ENCODE data around the gene CDC6.

CDC6 gene

GRCh38 chr17:40343219-40344119 lies 55.8 kb downstream of the CDC6 start:
- peak overlapping the region; percentile 62 for H3K4me3 ChIP-seq (ENCODE audit: low read depth, low read length)
- no peak for TF ChIP-seq CTCF (IDR thresholded peaks at IDR 0.05; ENCODE audit: insufficient read depth, low read length, missing control alignments)
- POLR2A ChIA-PET: interaction anchor here (1.3 kb wide), 1 partner anchor 41 kb away, joined by 3 read pairs; no protein-coding TSS in a partner anchor
- CTCF ChIA-PET: interaction anchor here (0.6 to 23.6 kb wide), 7 partner anchors 11 to 124 kb away, joined by 3 to 649 read pairs (median 9); partner anchors contain the start of genes RARA and WIPF2
- no peak for DNase-seq (ENCODE audit: low read depth, low spot score)

- POLR2A ChIA-PET: interaction anchor here (0.6 to 1.3 kb wide), 3 partner anchors 11 to 60 kb away, joined by 3 read pairs; no protein-coding TSS in a partner anchor
- CTCF ChIA-PET: interaction anchor here (0.6 to 23.6 kb wide), 6 partner anchors 10 to 125 kb away, joined by 3 to 649 read pairs (median 14); partner anchors contain the start of genes RARA and WIPF2
- TF ChIP-seq CTCF (IDR thresholded peaks at IDR 0.05; ENCODE audit: insufficient read depth, low read length, missing control alignments): no peak
- no peak for DNase-seq (ENCODE audit: low read depth, low spot score)
- H3K4me3 ChIP-seq (ENCODE audit: low read depth, low read length): peak overlapping the region; percentile 47
Observed at GRCh38 chr17:40344421-40345160, 56.9 kb downstream of the CDC6 start.

- CTCF ChIA-PET: interaction anchor here (0.7 to 23.6 kb wide), 8 partner anchors 9 to 215 kb away, joined by 3 to 649 read pairs (median 8); partner anchors contain the start of genes RARA and WIPF2
- no peak for DNase-seq (ENCODE audit: low read depth, low spot score)
- TF ChIP-seq CTCF (IDR thresholded peaks at IDR 0.05; ENCODE audit: insufficient read depth, low read length, missing control alignments): no peak
- POLR2A ChIA-PET: interaction anchor here (1.0 to 1.3 kb wide), 3 partner anchors 10 to 43 kb away, joined by 3 read pairs; no protein-coding TSS in a partner anchor
- H3K4me3 ChIP-seq (ENCODE audit: low read depth, low read length): peak overlapping the region; percentile 47
Observed at GRCh38 chr17:40345161-40345993, 57.7 kb downstream of the CDC6 start.

- POLR2A ChIA-PET: interaction anchor here (1.0 kb wide), 1 partner anchor 27 kb away, joined by 3 read pairs; no protein-coding TSS in a partner anchor
- CTCF ChIA-PET: interaction anchor here (0.6 to 23.6 kb wide), 8 partner anchors 8 to 214 kb away, joined by 3 to 649 read pairs (median 8); partner anchors contain the start of gene RARA
- TF ChIP-seq CTCF (IDR thresholded peaks at IDR 0.05; ENCODE audit: insufficient read depth, low read length, missing control alignments): no peak
- peak overlapping the region; percentile 47 for H3K4me3 ChIP-seq (ENCODE audit: low read depth, low read length)
- DNase-seq (ENCODE audit: low read depth, low spot score): no peak
Observed at GRCh38 chr17:40345994-40346764, 58.5 kb downstream of the CDC6 start.

GRCh38 chr17:40346765-40347158 lies 59.1 kb downstream of the CDC6 start:
- CTCF ChIA-PET: interaction anchor here (1.5 to 23.6 kb wide), 4 partner anchors 8 to 42 kb away, joined by 12 to 649 read pairs (median 46); partner anchors contain the start of gene RARA
- H3K4me3 ChIP-seq (ENCODE audit: low read depth, low read length): no peak overlapping the region
- POLR2A ChIA-PET: no interaction called here
- no peak for TF ChIP-seq CTCF (IDR thresholded peaks at IDR 0.05; ENCODE audit: insufficient read depth, low read length, missing control alignments)
- no peak for DNase-seq (ENCODE audit: low read depth, low spot score)

Data from AG04449 (cell line).